Loucy (cell line): ENCODE data around the gene C2CD3.

Experiments
- H2AFZ ChIP-seq: fragments of 200-600 bp; sonication (generic); 2 replicates; pipeline ENCODE4 v1.6.0; 2016; ENCODE audit warnings: antibody characterized with exemption, mild to moderate bottlenecking, low read length, moderate library complexity
- H3F3A ChIP-seq: fragments of 200-600 bp; 2 replicates; pipeline ENCODE4 v1.6.0; 2016; ENCODE audit warnings: antibody characterized with exemption, low read depth, mild to moderate bottlenecking
- H3K27me3 ChIP-seq: fragments of 200-600 bp; sonication (generic); 2 replicates; pipeline ENCODE4 v1.6.1; 2014; ENCODE audit warnings: low read length, mild to moderate bottlenecking; ENCODE audit not compliant: insufficient read depth, poor library complexity, severe bottlenecking
- H3K36me3 ChIP-seq: fragments of 200-600 bp; sonication (generic); 2 replicates; pipeline ENCODE4 v1.6.1; 2016; ENCODE audit warnings: low read length; ENCODE audit not compliant: insufficient read depth
- H3K4me1 ChIP-seq: fragments of 200-600 bp; sonication (generic); 2 replicates; pipeline ENCODE4 v1.5.1; 2014; ENCODE audit warnings: low read length, mild to moderate bottlenecking; ENCODE audit not compliant: insufficient read depth, poor library complexity, severe bottlenecking
- H3K4me2 ChIP-seq: fragments of 200-600 bp; sonication (generic); 2 replicates; pipeline ENCODE4 v1.6.0; 2014; ENCODE audit warnings: antibody characterized with exemption, low read length, low read depth, mild to moderate bottlenecking; ENCODE audit not compliant: poor library complexity, severe bottlenecking
- H3K4me3 ChIP-seq: fragments of 200-600 bp; sonication (generic); 2 replicates; pipeline ENCODE4 v1.5.1; 2014; ENCODE audit warnings: low read length, mild to moderate bottlenecking, mixed read lengths; ENCODE audit not compliant: poor library complexity, severe bottlenecking
- H3K79me2 ChIP-seq: fragments of 200-600 bp; sonication (generic); 2 replicates; pipeline ENCODE4 v1.6.1; 2014; ENCODE audit warnings: low read length; ENCODE audit not compliant: insufficient read depth
- H3K9ac ChIP-seq: fragments of 200-600 bp; sonication (generic); 2 replicates; pipeline ENCODE4 v1.6.0; 2014; ENCODE audit warnings: mild to moderate bottlenecking, low read depth, low read length, moderate library complexity; ENCODE audit not compliant: poor library complexity, severe bottlenecking
- H3K9me2 ChIP-seq: fragments of 200-600 bp; sonication (generic); replicated peaks from 2 replicates; pipeline ENCODE4 v1.6.1; 2016; ENCODE audit warnings: low read depth, low read length, mixed read lengths
- H3K9me3 ChIP-seq: fragments of 200-600 bp; sonication (generic); 2 replicates; pipeline ENCODE4 v1.6.1; 2014; ENCODE audit warnings: mild to moderate bottlenecking, antibody characterized with exemption, low read length, low read depth; ENCODE audit not compliant: insufficient read depth
- H4K20me1 ChIP-seq: fragments of 200-600 bp; sonication (generic); 2 replicates; pipeline ENCODE4 v1.6.0; 2014; ENCODE audit warnings: antibody characterized with exemption, low read length, mild to moderate bottlenecking; ENCODE audit not compliant: insufficient read depth, poor library complexity, severe bottlenecking
- CTCF ChIP-seq: fragments of 200-600 bp; sonication (generic); conservative IDR thresholded peaks from 2 replicates; pipeline ENCODE4 v1.5.1; 2014; ENCODE audit warnings: mild to moderate bottlenecking, antibody characterized with exemption, low read length
- EZH2phosphoT487 ChIP-seq: fragments of 200-600 bp; IDR thresholded peaks from 2 replicates; pipeline ENCODE4 v1.6.1; 2018; ENCODE audit warnings: antibody characterized with exemption, mild to moderate bottlenecking, moderate library complexity, borderline replicate concordance

The C2CD3 gene

GRCh38 chr11:74204701-74205100 is 33.9 kb upstream of the C2CD3 start:
- H3K9ac ChIP-seq = no peak overlapping the region
- no peaks in the 10 kb centered on the region for H3F3A ChIP-seq
- no peak for TF ChIP-seq EZH2phosphoT487
- H3K4me1 ChIP-seq = no peaks in the 10 kb centered on the region
- H3K79me2 ChIP-seq = no peaks in the 10 kb centered on the region
- H3K9me3 ChIP-seq = no peaks in the 10 kb centered on the region
- no peaks in the 10 kb centered on the region for H4K20me1 ChIP-seq
- peaks cover 61% of the 10 kb centered on the region; the same call in 1 of the 2 replicates for H3K36me3 ChIP-seq
- no peak overlapping the region for H3K4me3 ChIP-seq
- no peaks in the 10 kb centered on the region for H3K27me3 ChIP-seq
- no peak overlapping the region for H3K4me2 ChIP-seq
- H2AFZ ChIP-seq = no peak overlapping the region
- no peaks in the 10 kb centered on the region for H3K9me2 ChIP-seq

GRCh38 chr11:74203966-74204365 is 33.2 kb upstream of the C2CD3 start:
- no peak for TF ChIP-seq CTCF
- no peak for TF ChIP-seq EZH2phosphoT487
- Histone ChIP-seq H4K20me1 (no peaks in the 10 kb centered on the region), H3K9me2 (no peaks in the 10 kb centered on the region), H2AFZ (no peak overlapping the region), H3K4me2 (no peak overlapping the region), H3K9ac (no peak overlapping the region), H3K36me3 (peaks cover 54% of the 10 kb centered on the region; the same call in 1 of the 2 replicates), H3K27me3 (no peaks in the 10 kb centered on the region), H3F3A (no peaks in the 10 kb centered on the region), H3K79me2 (peaks cover 6% of the 10 kb centered on the region; the same call in 1 of the 2 replicates), H3K4me3 (no peak overlapping the region), H3K9me3 (no peaks in the 10 kb centered on the region), H3K4me1 (no peaks in the 10 kb centered on the region)

GRCh38 chr11:74196781-74197486 is 26.1 kb upstream of the C2CD3 start:
- Histone ChIP-seq H3K4me2 (no peak overlapping the region), H3F3A (no peaks in the 10 kb centered on the region), H3K79me2 (peaks cover 22% of the 10 kb centered on the region; the same call in 1 of the 2 replicates), H3K4me1 (peaks cover 7% of the 10 kb centered on the region), H3K9ac (no peak overlapping the region), H3K9me2 (no peaks in the 10 kb centered on the region), H3K36me3 (peaks cover 5% of the 10 kb centered on the region; the same call in 1 of the 2 replicates), H4K20me1 (no peaks in the 10 kb centered on the region), H2AFZ (no peak overlapping the region), H3K27me3 (no peaks in the 10 kb centered on the region), H3K9me3 (no peaks in the 10 kb centered on the region), H3K4me3 (no peak overlapping the region)
- TF ChIP-seq CTCF (no peak), EZH2phosphoT487 (no peak)

- no peaks in the 10 kb centered on the region for H3K9me2 ChIP-seq
- H3K79me2 ChIP-seq = peaks cover 33% of the 10 kb centered on the region; the same call in 1 of the 2 replicates
- H3K4me1 ChIP-seq = peaks cover 7% of the 10 kb centered on the region
- no peaks in the 10 kb centered on the region for H4K20me1 ChIP-seq
- no peak overlapping the region for H3K9ac ChIP-seq
- H3K4me2 ChIP-seq = no peak overlapping the region
- H3K9me3 ChIP-seq = no peaks in the 10 kb centered on the region
- H3F3A ChIP-seq = no peaks in the 10 kb centered on the region
- no peak overlapping the region for H2AFZ ChIP-seq
- TF ChIP-seq EZH2phosphoT487 (no peak), CTCF (no peak)
- H3K36me3 ChIP-seq = peaks cover 12% of the 10 kb centered on the region
- no peaks in the 10 kb centered on the region for H3K27me3 ChIP-seq
- no peak overlapping the region for H3K4me3 ChIP-seq
Observed at GRCh38 chr11:74195828-74196227, 25.0 kb upstream of the C2CD3 start.
